CD4-positive, alpha-beta T cell treated with Interferon alpha-2 for 1 hour (primary cell): Measurements from ENCODE around the gene PPP4R3B.
"Not testable (repeated sequence)": the region's sequence is repeated elsewhere in the genome, so short reads cannot be mapped to it uniquely, and the experiment has no call there.

Source experiments
- DNase-seq, 2 donors: peaks; one replicate each; pipeline ENCODE4 v3.0.0-alpha.2; 2020 to 2022

PPP4R3B gene

DNA sequence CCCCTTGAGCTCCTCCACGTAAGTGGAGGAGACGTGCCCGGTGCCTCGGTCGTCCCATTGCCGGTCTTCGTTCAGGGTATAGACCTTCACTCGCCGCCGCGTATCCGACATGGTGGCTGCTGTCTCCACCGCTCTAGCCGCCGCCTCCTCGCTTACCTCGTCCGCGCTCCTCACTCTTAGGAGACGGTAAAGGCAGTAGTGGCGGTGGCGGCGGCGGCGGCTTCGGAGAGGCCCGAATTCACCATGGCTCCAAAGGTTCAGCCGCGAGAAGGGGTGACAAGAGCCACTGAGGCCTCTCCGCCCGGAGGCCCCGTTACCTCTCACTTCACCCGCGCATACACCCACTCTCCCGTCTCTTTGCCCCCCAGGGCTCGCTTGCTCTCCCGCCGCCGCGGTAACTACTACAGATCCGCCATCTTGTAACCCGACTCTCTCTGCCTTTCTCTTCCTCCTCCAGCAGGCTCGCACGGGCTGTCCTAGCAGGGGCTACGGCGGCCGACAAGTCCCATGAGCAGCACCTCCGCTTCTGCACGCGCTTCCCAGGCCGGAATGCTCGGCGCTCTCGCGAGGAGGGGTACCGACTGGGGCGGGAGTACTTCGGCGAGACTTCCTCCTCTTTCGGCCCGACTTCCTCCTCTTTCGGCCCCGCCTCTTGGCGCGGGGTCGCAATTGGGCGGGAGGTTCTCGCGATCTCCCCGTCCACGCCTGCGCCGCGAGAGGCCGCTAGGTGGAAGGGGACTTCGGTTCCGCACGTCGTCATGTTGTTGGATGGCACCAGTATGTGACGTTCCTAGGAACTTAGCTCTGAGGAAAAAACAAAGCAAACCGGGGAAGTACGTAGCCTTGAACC lies at the start of gene PPP4R3B:
PPP4R3B (minus strand) TSS at position 448 of the 850 bp plus-strand sequence; CDS start at position 111, 337 bp downstream.
- DNase-seq = peak; percentile 100

DNA sequence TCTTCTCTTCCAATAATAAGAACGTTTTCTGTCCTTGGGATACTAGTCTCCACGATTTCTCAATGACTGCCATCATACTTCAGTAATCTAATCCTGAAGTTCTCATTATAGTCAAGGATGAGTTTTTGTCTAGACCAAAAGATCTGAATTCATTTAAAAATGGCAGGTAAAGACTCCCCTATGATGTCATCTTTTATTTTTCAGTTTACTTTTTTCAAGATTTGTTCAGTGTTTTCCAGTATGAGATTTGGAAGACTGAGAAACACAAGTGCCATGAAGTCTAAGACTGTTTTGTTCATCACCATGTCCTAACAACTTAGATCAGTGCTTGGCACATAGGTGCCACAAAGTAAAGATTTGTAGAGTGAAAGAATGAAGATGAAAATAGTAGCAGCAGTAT lies 35.8 kb upstream of the PPP4R3B start:
- no peak for DNase-seq

- no peak for DNase-seq
These were observed 31.8 kb upstream of the PPP4R3B start for GRCh38 chr2:55649211-55649610.

DNA sequence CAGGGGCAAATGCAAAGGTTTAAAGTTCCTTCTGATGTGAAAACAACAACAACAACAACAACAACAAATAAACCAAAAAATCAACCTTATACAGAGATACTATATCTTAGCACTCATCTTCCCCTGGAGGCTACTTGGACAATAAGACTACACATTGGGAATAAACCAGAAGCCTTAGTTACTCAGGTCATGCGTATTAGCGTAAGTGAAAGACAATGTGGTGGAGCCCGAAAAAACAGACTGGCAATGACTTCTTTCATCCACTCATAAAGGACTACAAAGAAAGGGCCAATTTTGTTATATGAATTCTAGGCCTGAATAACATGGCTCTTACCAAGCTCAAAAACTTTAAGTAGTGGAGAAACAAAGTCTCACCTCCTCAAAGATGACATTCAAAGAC lies 19.4 kb upstream of the PPP4R3B start:
- DNase-seq = no peak

DNA sequence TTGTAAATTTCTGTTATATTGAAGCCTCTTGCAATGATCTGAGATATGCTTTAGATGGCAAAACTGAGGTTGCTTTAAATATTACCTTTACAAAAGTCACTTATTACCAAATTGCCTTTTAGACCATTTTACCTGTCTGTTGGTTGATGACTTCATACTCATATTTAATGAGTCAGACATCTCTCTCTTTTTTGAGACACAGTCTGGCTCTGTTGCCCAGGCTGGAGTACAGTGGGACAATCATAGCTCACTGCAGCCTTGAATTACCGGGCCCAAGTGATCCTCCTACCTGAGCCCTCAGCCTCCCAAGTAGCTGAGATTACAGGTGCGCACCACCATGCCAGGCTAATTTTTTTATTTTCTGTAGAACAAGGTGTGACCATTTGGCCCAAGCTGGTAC lies 11.5 kb upstream of the PPP4R3B start:
- DNase-seq = no peak

GRCh38 chr2:55627915-55628314 lies 10.5 kb upstream of the PPP4R3B start:
- DNase-seq = no peak

GRCh38 chr2:55621802-55622201 lies 4.4 kb upstream of the PPP4R3B start:
- no peak for DNase-seq

DNA sequence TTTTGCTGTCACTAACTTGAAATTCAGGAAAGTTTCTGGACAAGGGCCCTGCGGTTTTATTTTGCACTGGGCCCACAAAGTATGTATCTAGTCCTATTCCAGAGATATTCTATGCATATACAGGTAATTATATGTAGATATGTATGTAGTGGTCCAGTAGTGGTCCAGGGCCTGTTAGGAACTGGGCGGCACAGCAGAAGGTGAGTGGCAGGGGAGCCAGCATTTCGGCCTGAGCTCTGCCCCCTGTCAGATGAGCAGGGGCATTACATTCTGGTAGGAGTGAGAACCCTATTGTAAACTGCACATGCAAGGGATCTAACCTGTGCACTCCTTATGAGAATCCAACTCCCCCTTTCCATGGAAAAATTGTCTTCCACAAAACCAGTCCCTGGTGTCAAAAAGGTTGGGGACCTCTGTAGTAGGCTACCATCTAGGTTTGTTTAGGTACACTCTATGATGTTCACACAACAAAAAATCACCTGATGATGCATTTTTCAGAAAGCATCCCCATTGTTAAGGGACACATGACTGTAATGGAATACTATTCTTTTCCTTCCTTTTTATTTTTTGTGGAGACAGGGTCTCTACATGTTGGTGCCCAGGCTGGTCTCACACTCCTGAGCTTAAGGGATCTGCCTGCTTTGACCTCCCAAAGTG lies 2.8 kb upstream of the PPP4R3B start:
- peak in 1 of 2 donors; percentile 38 for DNase-seq

GRCh38 chr2:55618275-55619055 lies 1.0 kb upstream of the PPP4R3B start:
- peak; percentile 57 to 71 for DNase-seq

DNA sequence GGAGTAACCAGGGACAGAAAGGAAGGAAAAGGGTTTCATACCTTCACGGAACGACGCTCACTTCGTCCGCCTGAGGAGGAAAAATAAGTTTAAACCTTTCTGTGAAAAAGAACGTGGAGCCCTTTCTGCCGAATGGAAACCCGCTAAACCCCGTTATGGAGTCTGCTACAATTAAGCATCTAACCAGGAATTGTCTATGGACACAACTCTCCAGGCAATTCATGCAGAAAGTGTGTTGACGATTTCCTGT lies 528 bp upstream of the PPP4R3B start:
- no peak for DNase-seq

- DNase-seq = peak; percentile 61 to 78
These were observed 759 bp downstream of the PPP4R3B start for GRCh38 chr2:55616551-55617174.

DNA sequence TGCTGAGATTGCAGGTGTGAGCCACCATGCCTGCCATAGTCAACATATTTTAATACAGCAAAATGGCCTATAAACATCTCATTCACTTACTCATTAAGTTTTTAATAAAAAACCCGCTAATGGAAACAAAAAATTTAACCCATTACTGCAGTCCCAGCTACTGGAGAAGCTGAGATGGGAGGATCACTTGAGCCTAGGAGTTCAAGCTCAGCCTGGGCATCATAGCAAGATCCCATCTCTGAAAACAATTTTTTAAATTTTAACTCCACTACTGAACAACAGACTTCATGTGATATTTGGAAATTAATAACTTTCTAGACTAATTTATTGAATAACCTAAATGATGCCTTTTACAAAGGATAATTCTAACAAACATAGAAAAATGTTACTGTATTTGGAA lies 5.4 kb downstream of the PPP4R3B start:
- no peak for DNase-seq

DNA sequence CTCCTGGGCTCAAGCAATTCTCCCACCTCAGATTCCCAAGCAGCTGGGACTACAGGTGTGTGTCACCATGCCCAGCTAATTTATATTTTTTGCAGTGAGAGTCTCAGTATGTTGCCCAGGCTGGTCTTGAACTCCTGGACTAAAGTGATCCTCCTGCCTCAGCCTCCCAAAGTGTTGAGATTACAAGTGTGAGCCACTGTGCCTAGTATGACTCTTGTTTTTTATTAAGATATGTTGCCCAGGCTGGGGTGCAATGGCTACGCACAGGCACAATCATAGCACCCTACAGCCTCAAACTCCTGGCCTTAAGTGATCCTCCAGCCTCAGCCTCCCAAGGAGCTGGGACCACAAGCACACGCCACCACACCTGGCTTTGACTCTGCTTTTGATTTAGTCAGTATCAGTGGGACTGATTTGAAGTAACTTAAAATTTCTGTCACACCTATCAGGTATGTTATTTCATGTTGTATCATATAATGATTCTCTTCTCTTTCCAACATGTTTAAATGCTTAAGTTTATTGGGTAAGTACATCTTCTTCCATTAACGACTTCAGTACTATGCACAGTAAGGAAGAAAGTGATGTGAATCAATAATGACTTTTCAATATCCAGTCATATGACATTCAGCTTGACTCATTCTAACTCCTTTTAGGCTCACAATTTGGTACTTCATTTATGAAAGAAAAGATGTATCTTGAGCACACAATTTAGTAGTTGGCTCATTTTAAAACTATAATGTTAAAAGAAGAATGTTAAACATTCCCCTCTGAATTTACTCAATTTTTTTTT lies 6.3 kb downstream of the PPP4R3B start:
- no peak for DNase-seq

- no peak for DNase-seq
These were observed 7.4 kb downstream of the PPP4R3B start for GRCh38 chr2:55609938-55610578.

- DNase-seq = no peak
These were observed 8.1 kb downstream of the PPP4R3B start for GRCh38 chr2:55609193-55609794.

DNA sequence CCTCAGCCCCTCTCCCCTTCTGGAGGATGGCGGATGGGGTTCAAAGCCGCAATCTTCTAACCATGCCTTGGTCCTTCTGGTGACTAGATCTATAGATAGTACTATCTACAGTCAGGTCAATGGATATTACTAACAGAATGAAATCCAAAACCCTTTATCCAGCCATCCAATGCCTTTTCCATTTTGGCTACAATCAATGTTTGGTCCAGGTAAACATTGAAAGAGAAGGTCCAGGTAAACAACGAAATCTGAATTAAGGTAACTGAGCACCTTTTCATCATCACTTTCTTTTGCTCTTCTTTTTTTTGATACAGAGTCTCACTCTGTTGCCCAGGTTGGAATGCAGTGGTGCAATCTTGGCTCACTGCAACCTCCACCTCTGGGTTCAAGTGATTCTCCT lies 9.7 kb downstream of the PPP4R3B start:
- no peak for DNase-seq

- no peak for DNase-seq
These were observed 13.3 kb downstream of the PPP4R3B start for GRCh38 chr2:55604027-55604565.

GRCh38 chr2:55601849-55602248 lies 15.6 kb downstream of the PPP4R3B start:
- no peak for DNase-seq

DNA sequence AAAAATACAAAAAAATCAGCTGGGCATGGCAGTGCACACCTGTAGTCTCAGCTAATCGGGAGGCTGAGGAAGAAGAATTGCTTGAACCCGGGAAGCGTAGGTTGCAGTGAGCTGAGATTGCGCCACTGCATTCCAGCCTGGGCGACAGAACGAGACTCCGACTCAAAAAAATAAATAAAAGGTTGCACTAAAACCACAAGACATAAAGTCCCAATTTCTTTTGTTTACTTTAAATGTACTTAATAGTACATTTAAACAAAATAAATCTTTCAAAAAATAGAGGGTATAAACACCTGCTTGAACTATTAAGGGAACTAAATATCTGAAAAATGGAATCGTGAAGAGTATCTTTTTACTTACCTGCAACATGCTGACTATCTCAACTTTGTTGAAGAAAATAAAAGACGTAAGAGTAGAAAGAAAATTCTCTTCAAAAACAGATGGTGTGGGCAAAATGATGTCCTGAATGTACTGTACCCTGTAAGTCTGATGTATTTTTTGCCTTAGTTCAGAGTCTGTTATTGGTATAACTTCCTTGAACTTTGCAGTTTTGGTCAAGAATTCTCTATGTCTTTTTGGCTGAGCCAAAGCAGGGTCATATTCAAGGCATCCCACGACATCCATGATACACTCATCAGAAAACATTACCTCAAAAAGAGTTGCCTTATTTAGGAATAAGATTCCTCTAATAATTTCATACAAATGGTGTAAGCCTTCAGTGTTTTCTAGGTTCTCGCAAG lies 19.2 kb downstream of the PPP4R3B start:
- no peak for DNase-seq

DNA sequence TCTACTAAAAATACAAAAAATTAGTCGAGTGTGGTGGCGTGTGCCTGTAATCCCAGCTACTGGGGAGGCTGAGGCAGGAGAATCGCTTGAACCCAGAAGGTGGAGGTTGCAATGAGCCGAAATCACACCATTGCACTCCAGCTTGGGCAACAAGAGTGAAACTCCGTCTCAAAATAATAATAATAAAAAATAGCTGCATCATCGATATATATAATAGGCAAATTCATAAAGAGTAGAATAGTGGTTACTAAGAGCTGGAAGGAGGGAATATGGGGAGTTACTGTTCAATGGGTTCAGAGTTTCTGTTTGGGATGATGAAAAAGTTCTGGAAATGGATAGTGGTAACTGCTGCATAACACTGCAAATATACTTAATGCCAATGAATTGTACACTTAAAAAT lies 20.6 kb downstream of the PPP4R3B start:
- not testable (repeated sequence) for DNase-seq

- no peak for DNase-seq
These were observed 21.9 kb downstream of the PPP4R3B start for GRCh38 chr2:55595536-55595935.
